Ectodermal cell (in vitro differentiated cells): ENCODE results near the gene TFIP11.

Source experiments
- H3K27ac ChIP-seq: 2 replicates; pipeline ENCODE4 v1.7.0; 2013; ENCODE audit warnings: mild to moderate bottlenecking, low read depth, low read length; ENCODE audit not compliant: insufficient read depth, poor library complexity, severe bottlenecking
- H3K27me3 ChIP-seq: 2 replicates; pipeline ENCODE4 v1.7.0; 2013; ENCODE audit warnings: mild to moderate bottlenecking, low read length; ENCODE audit not compliant: insufficient read depth, control insufficient read depth, poor library complexity, severe bottlenecking
- H3K36me3 ChIP-seq: one replicate; pipeline ENCODE4 v1.7.0; 2013; ENCODE audit warnings: low read length; ENCODE audit not compliant: control insufficient read depth, insufficient read depth
- H3K4me1 ChIP-seq: one replicate; pipeline ENCODE4 v1.7.0; 2013; ENCODE audit warnings: low read length; ENCODE audit not compliant: control insufficient read depth, insufficient read depth
- H3K4me3 ChIP-seq: 2 replicates; pipeline ENCODE4 v1.7.0; 2013; ENCODE audit warnings: low read depth, low read length, control low read depth; ENCODE audit not compliant: insufficient read depth
- H3K9me3 ChIP-seq: 2 replicates; pipeline ENCODE4 v1.7.0; 2013; ENCODE audit warnings: mild to moderate bottlenecking, low read length, moderate library complexity; ENCODE audit not compliant: control insufficient read depth
- WGBS, 2 experiments: methylation state at CpG; one replicate each; pipeline ENCODE4 v1.1.7; 2013; ENCODE audit warnings: missing lambda C conversion rate in 2 of 2; 5-methylcytosine and 5-hydroxymethylcytosine counted together

TFIP11 gene

DNA sequence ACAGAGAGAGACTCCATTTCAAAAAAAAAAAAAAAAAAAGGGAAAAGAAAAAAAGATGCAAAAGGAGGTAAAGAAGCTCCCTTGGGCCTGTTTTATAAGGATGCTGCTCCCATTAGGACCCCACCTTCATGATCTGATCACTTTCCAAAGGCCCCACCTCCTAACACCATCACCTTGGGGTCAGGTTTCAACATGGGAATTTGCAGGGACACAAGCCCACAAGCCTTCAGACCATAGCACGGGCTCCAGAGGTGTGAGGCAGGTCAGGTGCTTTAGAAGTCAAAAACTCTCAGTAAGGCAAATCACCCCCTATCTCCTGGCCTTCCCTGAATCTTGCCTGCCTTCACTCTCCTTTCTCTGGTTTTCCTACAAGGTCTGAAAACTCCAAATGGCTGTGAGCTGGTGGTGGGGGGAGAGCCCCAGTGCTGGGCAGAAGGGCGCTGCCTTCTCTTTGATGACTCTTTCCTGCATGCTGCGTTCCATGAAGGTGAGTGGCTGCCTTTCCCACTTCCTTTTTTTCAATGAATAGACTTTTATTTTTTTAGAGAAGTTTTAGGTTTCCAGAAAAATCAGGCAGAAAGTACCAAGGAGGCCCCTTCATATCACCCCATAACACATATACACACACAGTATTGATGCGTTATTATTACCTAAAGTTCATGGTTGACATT lies 70.1 kb downstream of the TFIP11 start:
- no peaks in the 10 kb centered on the region for H3K27me3 ChIP-seq
- no peaks in the 10 kb centered on the region for H3K4me1 ChIP-seq
- WGBS, 2 experiments, result 88 to 89% methylated on average over 3 to 4 of the region's 4 CpGs
- H3K4me3 ChIP-seq, result no peak overlapping the region
- H3K36me3 ChIP-seq, result no peaks in the 10 kb centered on the region
- no peak overlapping the region for H3K27ac ChIP-seq
- no peaks in the 10 kb centered on the region for H3K9me3 ChIP-seq
